ENCODE data around the gene PPP6R1. TPM values are rescaled to one million over a fixed set of nuclear protein-coding genes. Genes with fewer than 3 reads are reported as not detected.
"Not testable (repeated sequence)": the region's sequence is repeated elsewhere in the genome, so short reads cannot be mapped to it uniquely, and the experiment has no call there.

The PPP6R1 gene
- total RNA-seq, 1 experiment from 2014 or later = 80.1 TPM

DNA sequence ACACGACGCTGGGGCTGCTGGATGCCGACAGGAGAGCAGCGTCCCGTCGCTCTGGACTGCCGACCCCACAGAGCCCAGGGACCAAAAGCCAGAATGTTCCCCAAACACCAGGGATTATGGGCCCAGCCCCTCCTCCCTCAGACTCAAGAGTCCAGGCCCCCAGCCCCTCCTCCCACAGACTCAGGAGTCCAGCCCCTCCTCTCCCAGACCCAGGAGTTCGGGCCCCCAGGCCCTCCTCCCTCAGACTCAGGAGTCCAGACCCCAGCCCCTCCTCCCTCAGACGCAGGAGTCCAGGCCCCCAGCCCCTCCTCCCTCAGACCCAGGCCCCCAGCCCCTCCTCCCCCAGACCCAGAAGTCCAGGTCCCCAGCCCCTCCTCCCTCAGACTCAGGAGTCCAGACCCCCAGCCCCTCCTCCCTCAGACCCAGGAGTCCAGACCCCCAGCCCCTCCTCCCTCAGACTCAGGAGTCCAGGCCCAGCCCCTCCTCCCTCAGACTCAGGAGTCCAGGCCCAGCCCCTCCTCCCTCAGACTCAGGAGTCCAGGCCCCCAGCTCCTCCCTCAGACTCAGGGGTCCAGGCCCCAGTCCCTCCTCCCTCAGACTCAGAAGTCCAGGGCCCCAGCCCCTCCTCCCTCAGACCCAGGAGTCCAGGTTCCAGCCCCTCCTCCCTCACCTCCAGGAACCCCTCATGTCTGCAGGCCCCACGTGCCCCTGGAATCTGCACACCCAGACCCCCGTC lies 34.0 kb downstream of the PPP6R1 start:
- not testable (repeated sequence) for DNase-seq (ENCODE audit: low spot score)

DNA sequence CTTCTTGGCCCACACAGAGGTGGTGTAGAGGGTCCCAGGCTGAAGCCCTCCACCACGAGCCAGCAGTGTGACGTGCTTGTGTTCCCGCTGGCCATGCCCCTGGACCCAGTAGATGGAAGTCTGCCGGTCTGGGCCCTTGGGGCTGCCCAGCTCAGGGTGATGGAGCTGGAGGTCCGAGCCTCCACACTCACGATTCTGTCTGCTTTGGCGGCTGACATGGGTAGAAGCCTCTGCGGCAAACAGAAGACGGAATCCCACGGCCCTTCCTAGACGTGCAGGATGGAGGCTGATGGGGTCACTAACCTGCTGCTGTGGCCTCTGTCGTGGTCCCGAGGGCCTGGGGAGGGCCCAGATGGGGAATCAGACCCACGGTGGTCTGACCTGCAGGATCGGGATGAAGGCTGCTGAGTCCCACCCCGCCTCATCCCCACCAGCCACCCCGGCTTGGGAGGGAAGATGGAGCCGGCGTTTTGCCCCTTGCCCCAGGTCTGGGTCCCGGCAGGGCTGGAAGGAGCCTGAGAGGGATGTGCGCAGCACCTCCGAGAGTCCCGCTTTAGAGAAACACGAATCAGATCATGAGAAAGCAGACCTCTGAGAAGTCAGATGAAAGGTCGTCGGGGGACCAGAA lies 34.7 kb downstream of the PPP6R1 start:
- DNase-seq (ENCODE audit: low spot score) = no peak

DNA sequence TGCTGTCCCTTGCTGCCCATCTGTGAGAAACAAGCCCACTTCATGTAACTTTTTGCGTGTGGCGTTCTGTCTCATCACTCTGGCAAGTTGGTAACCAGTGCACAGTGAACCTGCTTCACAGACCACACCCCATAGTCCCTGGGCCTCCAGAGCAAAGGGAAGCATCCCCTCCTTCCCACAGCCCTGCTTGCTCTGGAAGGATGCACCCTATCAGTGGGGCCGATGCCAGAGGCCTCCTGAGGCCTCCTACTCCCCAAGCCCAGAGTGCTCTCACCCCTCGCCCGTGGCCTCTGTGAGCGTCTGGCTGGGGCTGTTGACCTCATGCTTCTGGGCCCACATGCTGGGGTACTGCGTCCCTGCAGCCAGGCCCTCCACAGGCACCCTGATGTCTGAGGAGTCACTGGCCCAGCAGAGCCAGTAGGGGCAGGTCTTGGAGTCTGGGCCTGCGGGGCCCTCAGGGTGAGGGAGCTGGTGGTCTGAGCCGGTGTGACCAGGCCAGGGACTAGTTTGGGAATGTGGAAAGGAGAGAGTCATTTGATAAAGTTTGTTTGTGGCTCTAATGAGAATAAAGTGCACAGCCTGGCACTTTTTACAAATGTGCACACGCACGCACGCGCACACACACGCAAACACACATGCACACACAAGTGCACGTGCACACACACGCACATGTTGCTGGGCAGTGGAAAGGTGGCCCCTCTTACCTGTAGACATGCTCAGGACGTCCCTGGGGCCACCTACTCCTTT lies 35.4 kb downstream of the PPP6R1 start:
- DNase-seq (ENCODE audit: low spot score) = no peak

DNA sequence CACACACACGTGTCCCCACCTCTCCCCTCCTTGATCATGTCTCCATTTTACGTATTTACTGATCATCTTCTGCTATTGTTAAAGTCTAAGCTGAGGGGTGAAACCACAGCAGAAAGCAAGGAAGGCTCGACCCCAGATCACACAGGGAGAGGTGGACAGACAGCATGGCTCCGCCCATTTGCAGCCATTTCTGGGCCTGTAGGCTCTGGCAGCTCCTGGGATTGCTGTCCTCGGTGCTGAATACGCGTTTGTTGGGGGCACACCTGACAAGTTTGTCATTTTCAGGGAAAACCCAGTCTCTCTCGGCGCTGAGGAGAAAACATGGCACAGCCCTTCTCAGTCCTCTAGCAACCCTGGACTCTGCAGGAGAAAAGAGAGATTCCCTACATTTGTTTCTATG lies 38.3 kb downstream of the PPP6R1 start:
- peak; percentile 28 for DNase-seq (ENCODE audit: low spot score)

DNA sequence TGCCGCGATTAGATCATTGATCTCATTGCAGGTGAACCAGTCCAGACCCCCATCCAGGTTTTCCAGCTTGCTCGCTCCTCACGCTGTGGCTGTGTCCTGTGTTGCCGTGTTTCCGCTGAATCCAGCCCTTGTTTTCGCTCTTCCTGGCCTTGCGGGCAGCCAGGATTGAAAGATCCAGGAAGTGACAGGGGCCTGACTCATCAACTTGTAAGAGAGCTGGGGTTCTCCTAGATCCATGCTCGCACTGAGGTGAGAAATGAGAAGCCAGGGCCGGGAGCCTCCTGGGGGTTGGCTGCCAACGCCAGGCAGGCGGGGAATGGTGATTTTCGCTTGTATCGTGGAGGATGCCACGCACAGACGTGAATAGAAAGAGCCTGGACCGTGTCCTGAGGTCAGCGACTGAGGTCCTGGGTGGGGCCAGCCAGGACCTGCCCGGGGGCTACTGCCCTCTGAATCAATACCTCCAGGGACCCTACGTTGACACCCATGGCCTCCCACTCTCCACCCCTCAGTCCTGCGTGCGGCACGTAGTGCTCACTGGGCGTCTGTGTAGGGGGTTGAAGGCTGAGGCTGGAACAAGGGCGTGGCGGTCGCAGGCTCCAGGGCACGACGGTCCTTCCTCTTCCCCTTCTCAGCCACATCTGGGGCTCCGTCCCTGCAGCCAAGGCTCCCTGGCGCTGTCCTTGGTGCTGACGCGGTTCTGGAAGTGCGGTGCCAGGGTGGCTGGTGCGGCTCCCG lies 42.2 kb downstream of the PPP6R1 start:
- peak; percentile 100 for DNase-seq (ENCODE audit: low spot score)

DNA sequence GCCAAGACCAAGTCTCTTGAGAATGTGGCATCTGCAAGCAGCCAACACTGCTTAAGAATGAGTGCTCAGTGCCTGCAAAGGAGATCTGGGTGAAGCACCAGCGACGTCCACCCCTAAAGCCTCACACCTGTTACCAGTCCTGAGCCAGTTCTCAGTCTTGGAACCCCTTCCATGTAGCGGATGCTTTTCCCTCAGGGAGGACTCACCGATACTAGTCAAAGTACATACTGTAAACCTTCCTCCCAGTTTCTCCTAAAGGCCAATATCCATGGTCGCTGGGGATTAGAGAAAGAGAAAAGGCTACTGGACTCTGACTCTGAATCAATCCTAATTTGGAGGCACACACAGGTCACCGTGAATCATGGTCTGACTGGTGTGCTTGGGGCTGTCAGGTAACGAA lies 45.3 kb downstream of the PPP6R1 start:
- DNase-seq (ENCODE audit: low spot score) = no peak

DNA sequence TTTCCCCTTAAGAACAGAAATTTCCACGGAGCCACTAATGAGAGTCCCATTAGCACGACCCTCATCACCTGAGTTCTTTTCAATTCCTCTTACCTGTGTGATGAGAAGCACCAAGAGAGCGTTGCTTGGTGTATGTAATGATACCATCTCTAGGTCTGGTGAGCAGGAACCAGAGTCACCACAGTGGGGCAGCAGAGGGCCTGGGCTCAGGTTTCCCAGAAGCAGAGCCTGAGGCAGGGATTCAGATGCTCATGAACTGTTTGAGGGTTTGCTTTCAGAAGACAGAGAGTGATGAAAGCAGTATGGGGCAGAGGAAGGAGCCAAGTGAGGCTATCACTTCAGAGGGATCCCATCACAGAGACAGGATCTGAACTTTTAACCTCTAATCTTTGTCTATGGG lies 46.4 kb downstream of the PPP6R1 start:
- DNase-seq (ENCODE audit: low spot score) = peak; percentile 47

DNA sequence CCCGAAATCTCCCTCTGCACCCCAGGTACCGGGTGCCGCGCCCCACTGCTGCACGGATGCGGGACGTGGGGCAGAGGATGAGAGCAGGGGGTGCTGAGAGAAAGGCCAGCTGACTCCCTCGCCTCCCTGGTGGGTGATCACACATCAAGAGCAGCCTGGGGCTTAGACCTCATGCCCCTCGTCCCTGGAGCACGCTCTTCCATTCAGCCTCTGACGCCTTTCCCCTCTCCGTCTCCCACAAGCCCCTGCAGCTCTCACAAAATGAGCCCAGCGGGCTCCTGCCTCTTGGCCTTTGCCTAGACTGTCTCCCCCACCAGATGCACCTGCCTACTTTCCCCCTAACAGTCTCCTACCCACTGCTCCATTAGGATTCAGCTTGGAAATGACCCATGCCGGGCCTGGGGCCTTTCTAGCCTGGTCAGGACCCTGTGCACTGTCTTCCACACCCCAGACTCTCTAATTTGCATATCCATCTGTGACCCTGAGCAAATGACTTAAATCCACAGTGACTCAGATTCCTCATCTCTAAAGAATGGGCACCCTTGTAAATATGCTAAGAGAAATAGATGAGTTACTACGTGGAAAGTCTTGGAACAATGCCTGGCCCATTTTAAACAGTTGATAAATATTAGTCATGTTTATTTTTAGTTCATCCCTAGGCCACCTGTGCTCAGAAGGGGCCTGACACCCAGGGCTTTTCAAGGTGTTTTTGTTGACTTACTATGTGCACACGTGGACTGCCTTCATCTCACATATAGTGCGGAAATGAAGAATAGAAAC lies 48.9 kb downstream of the PPP6R1 start:
- DNase-seq (ENCODE audit: low spot score) = peak; percentile 100

DNA sequence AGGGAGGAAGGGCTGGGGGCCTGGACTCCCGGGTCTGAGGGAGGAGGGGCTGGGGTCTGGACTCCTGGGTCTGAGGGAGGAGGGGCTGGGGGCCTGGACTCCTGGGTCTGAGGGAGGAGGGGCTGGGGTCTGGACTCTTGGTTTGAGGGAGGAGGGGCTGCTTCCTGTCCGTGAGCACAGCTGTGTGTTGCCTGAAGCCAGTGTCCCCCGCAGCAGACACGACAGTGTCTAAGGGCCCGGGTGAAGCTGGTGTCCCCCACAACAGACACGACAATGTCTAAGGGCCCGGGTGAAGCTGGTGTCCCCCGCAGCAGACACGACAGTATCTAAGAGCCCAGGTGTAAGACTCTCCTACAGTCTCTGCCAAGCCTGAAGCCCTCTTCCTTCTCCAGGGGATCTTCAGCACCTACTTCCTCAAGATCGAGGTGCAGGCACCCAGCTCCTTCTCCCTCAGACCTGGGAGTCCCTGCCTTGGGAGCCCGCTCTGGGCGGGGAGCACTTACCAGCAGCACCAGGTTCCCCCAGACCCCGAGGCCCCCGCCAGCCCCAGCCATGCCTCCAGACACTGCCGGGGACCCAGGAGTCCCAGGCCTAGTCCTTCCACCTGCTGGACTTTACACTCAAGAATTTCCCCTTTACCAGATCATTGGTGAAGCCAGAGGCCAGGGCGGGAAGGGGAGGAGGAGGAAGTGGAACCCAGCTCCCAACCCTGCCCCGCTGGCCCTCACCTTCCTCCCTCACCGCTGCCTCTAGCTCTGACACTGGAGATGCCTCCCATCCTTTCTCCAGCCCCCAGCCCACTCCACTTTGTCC lies 49.7 kb downstream of the PPP6R1 start, which contains the start of gene PTPRH:
TSS of gene PTPRH (minus strand) at position 622 of the 813 bp plus-strand sequence. CDS start at position 554, 68 bp downstream.
- peak; percentile 44 for DNase-seq (ENCODE audit: low spot score)

DNA sequence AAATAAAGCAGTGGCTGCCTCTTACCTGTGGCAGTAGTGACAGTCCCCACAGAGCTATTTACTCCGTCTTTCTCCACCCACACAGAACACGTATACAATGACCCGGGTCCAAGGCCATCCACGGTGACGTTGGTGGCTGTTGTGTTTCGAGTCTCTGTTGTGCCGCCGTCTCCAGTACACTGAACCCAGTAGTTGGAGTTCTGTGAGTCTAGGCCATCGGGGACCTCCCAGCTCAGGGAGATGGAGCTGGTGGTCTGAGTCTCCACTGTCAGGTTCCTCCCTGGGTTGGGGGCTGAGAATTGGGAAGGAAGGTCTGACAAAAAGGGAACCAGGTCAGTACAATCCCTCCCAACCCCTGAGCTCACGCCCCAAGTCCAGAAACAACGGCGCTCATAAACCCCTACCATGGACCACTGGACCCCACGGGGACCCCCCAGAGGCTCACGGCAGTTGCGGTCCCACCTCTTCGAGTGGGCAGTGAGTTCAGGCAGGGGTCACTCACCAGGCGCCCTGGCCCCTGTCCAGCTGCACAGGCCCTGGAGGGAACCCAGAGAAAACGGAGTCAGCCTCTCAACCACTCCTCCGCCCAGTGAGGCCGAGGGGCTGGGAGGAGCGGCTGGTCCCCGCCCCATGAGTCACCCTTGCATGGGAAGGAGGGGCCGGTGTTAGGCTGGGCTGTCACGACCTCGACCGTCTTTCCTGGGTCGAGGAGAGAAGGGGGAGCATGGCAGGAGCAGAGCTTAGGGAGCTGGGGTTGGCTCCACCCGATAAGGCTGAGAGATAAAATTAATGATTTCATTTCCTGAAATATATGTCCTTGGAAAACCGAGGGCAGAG lies 51.9 kb downstream of the PPP6R1 start:
- peak; percentile 96 for DNase-seq (ENCODE audit: low spot score)

DNA sequence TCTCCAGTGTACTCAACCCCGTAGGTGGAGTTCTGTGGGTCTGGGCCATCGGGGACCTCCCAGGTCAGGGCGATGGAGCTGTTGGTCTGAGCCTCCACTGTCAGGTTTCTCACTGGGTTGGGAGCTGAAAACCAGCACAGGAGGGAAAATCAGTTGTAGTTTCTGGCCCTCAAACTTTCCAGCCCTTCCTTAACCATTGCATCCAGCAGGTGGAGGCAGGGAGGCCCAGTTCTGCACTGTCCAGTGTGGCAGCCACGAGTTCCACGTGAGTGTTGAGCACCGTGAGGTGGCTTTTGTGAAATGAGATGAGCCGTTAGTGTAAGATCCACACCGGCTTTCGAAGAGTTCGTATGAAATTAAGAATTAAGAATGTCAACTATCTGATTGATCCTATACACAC lies 56.6 kb downstream of the PPP6R1 start:
- not testable (repeated sequence) for DNase-seq (ENCODE audit: low spot score)

DNA sequence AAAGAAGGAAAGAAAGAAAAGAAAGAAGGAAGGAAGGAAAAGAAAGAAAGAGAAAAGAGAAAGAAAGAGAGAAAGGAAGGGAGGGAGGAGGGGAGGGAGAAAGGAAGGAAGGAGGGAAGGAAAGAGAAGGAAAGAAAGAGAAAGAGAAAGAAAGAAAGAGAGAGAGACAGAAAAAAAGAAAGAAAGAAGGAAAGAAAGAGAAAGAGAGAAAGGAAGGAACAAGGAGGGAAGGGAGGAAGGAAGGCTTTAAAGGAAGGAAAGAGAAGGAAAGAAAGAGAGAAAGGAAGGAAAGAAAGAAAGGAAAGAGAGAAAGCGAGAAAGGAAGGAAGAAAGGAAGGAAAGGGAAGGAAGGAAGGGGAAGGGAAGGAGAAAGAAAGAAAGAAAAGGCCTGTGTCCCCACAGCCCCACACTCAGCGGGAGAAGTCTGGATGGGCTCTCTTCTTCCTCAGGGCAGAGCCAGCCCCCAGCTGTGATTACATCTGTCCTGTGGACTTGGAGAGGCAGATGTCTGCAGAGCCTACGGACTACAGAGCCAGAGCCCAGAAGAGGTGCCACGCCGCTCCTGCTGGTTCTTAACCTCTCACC lies 59.1 kb downstream of the PPP6R1 start:
- DNase-seq (ENCODE audit: low spot score) = no peak

DNA sequence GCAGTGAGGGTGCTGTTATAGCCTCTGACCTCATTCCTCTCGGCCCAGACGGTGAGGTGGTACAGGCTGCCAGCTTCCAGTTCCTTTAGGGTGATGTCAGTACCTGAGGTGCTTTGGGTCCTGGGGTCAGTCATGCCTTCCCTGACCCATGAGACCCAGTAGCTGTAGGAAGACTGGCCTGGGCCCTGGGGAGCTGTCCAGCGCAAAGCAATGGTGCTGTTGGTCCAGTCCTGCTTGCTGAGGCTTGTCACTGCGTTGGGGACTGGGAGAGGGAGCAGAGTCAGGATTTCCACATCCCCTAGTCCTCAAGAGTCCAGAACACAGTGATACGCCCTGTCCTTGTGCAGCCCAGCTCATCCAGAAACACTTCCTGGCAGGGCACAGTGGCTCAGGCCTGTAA lies 60.2 kb downstream of the PPP6R1 start:
- no peak for DNase-seq (ENCODE audit: low spot score)

DNA sequence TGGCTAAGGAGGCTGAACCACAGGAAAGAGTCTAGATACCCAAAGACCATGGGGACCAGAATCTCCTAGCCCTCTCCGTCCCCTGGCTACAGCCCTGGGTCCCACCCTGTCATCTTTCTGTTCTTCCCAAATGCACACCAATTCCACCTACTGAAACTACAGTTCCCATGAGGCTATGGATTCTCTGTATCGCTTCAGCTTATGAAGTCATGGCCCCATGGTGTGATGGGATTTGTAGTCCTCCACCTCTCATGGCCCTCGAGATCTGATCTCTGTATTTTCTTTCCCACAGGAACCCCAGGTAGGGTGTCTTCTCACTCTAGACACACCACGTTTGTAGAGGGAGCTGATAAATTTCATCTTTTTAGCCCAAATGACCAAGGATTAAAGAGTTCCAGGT lies 61.3 kb downstream of the PPP6R1 start:
- DNase-seq (ENCODE audit: low spot score) = no peak

DNA sequence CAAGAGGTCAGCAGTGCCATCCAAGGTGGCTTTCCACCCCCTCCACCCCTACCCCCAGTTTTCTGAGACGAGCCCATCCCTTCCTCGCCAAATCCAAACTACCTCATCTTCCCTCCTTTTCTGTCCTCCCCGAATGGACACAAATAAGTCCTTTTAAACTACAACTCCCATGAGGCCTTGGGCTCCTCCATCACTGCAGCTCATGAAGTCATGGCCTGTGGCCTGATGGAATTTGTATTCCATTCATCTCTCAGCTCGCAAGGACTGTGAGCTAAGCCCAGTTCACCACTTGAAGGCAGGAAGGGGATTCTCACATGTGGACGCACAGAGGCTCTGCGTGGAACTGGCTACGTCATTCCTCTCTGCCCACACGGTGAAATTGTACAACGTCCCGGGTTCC lies 62.0 kb downstream of the PPP6R1 start:
- DNase-seq (ENCODE audit: low spot score) = no peak

DNA sequence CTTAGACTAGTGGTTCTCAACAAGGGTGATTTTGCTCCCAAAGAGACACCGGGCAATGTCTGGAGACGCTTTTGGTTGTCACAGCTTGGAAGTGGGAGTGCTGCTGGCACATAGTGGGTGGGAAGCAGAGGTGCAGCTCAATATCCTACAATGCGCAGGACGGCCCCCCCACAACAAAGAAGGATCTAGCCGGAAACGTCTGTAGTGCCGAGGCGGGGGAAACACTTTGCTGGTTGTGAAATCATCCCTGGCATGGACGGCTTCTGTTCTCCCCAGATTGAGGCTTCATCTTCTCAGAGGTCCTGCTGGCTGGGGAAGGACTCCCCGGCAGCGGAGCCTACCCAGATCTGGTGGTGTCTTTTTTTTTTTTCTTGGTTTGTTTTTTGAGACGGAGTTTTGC lies 65.3 kb downstream of the PPP6R1 start:
- no peak for DNase-seq (ENCODE audit: low spot score)

DNA sequence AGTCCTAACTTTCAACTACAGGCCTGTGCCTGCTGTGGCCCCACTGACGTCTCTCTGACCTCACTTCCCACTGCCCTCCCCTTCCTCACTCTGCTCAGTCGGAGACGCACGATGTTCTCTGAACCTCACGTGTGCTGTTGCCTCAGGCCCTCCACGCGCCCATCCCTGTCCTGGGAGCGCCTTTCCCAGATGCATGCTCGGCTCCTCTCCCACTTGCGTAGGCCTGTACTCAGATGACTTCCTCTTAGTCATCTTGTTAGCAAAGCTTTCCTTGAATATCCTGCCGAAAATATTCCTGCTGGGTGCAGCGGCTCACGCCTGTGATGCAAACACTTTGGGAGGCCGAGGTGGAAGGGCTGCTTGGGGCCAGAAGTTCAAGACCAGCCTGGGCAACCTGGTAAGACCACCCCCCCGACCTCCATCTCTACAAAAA lies 69.4 kb downstream of the PPP6R1 start:
- peak; percentile 99 for DNase-seq (ENCODE audit: low spot score)

DNA sequence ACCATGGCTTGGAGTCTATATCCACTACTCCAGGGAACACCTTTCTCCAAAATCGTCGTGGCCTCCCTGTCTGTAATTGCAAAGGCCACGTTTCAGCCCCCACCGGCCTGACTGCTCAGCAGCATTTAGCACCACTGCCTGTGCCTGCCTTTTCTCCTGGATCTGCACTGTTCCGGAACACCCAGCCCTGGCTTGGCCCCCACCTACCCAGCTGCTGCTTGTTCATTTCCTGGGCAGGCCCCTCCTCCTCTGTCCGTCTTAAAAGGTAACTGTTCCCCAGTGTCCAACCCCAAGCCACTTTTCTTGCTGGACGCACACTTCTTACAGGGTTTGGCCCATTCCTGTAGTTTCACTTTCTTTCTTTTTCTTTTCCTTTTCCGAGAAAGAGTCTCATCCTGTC lies 70.2 kb downstream of the PPP6R1 start:
- DNase-seq (ENCODE audit: low spot score) = peak; percentile 45

DNA sequence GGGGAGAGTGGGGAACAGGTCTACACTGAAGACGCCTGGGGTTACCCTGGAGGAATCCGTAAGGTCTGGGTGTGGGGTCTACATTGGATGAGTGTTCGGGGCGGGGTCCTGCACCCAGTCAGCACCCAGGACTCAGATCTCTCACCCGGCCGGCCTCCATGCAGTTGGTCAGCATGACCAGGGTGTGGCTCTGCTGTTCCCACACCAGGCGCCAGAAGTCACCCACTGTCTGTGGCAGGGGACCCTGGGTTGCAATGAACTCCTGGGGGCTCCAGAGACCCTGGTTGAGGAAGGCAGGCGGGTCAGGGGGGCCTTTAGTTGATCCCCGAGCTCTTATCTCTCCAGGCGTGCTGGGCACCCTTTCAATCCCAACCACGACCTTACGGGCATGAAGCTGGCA lies 72.7 kb downstream of the PPP6R1 start:
- no peak for DNase-seq (ENCODE audit: low spot score)

Data from A172 (cell line).